ENCODE data around the gene NKX2-8.

NKX2-8 gene

DNA sequence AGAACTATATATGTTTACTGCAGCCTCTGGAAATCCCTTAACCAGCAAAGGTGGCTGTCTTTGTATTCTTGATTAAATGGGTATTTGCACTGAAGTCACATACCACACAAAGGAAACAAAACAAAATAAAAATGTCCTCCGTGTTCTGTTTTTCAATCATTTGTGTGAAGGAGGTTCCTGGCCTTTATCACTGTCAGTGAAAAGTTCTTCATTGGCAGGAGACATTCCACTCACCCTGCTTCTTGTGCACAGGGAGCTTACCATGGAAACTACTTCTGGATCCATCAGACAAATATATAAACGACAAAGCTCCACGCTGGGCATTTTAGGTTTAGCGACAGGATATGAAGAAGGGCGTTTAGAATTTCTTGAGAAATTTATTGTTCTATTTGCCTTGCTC is 5.7 kb upstream of the NKX2-8 start:
- CTCF ChIA-PET = interaction anchor here (0.6 to 1.3 kb wide), 2 partner anchors 18 to 62 kb away, joined by 4 read pairs; no protein-coding TSS in a partner anchor

DNA sequence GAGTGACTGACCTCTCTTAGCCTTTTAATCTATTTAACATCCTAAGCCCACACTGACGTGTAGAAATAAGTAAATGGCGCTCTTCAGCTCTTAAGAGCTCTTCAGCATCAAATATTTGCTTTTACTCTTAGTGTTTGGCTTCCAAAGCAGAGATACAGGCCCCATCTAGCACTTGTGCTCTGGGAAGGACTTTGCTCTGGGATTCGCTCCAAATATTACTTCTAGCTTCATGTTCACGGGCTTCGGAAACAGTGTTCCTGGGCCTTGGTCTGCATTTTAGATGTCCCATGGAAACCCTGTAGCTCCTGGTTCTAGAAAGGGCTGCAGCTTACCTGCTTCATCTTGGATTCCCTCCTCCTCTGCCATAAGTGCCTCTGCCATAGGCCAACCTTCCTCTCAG is 2.7 kb upstream of the NKX2-8 start:
- Mint-ChIP-seq H3K36me3 (no peaks in the 10 kb centered on the region), H3K27me3 (peaks cover 73% of the 10 kb centered on the region), H3K9me3 (no peaks in the 10 kb centered on the region), H3K4me3 (no peak overlapping the region), H3K4me1 (peaks cover 2% of the 10 kb centered on the region), H3K27ac (no peak overlapping the region)
- CTCF ChIA-PET = interaction anchor here (1.6 kb wide), 1 partner anchor 32 kb away, joined by 3 read pairs; no protein-coding TSS in a partner anchor
- DNase-seq = no peak

More for the DNA sequence above, 5.7 kb upstream of the NKX2-8 start:
- no peaks in the 10 kb centered on the region for H3K9me3 Mint-ChIP-seq
- no peaks in the 10 kb centered on the region for H3K36me3 Mint-ChIP-seq
- no peak overlapping the region for H3K4me3 Mint-ChIP-seq
- no peaks in the 10 kb centered on the region for H3K4me1 Mint-ChIP-seq
- H3K27me3 Mint-ChIP-seq = peaks cover 62% of the 10 kb centered on the region
- DNase-seq = no peak
- H3K27ac Mint-ChIP-seq = no peak overlapping the region

DNA sequence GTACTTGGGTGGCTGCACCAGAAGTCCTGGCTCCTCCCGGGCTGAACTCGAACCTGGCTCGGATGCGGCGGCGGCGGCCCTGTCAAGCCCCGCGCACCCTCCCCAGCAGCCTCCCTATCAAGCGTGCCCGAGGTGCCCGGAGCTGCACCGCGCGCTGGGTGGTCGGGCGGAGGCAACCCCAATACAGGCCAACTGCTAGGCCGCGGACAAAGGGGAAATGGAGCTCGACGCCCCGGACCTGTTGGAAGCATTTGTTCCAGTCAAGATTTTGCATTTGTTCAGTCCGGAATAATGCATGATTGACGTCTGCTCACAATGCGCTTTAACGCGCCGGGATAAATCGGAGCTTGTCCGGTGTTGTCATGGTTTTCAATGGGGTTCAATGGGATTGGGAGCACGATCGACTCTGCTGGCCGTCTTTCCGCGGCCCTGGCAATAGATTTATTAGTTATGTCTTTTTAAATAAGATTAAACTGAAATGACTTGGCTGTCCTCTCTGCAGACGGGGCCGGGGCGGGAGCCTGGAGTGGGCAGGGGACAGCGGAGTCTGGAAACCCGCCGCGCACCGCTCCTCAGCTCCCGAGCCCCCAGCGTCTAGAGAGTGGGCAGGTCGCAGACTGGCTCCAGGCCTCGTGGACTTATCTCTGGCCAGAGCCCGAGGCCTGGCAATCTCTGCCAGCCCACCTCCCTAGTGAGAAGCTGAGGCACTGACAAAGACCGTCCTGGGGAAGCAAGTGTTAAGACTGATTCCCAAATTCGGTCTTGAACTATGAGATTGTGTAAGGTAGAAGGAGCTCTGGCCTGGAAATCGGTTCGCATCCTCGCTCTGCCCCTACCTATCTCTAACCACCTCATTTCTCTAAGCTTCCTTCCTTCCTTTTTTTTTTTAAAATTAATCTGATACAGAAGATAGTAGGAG is 1.7 kb upstream of the NKX2-8 start:
- Mint-ChIP-seq H3K9me3 (no peaks in the 10 kb centered on the region), H3K4me3 (no peak overlapping the region), H3K4me1 (peaks cover 2% of the 10 kb centered on the region), H3K27me3 (peaks cover 75% of the 10 kb centered on the region), H3K36me3 (no peaks in the 10 kb centered on the region), H3K27ac (no peak overlapping the region)
- DNase-seq = no peak
- CTCF ChIA-PET = interaction anchor here (0.8 to 1.6 kb wide), 2 partner anchors 31 to 59 kb away, joined by 3 read pairs; no protein-coding TSS in a partner anchor

DNA sequence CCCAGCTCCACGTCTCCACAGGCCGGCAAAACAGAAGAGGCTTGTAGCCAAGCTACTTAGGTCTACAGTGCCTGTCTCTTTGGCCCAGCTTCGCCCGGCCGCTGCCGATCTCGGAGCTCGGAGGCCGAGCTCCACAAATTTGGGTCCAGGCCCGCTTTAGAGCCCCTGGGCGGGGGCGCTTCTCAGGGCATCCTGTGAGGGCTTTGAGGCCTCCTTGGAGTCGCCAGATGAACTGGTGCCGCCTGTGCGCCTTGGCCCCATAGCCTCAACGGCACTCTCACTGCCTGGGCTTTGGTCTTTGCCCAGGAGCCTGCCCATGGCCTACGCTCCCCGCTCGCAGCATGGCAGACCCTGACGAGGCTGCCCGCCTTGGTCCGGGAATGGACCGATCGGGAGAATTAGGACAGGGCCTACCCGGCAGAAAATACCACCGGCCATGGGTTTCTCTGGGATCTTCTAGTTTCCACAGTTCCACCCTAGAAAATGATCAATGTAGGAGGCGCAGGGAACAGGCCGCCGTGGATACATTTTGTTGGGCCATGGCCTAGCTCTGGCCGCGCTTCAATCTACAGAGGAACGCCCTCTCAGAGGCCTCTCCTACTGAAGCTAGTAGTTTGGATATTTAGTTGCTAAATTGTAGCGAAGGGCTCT is 953 bp upstream of the NKX2-8 start:
- H3K4me1 Mint-ChIP-seq = peaks cover 2% of the 10 kb centered on the region
- no peak overlapping the region for H3K4me3 Mint-ChIP-seq
- H3K27ac Mint-ChIP-seq = no peak overlapping the region
- no peak for DNase-seq
- no peaks in the 10 kb centered on the region for H3K9me3 Mint-ChIP-seq
- peaks cover 78% of the 10 kb centered on the region for H3K27me3 Mint-ChIP-seq
- no peaks in the 10 kb centered on the region for H3K36me3 Mint-ChIP-seq
- CTCF ChIA-PET = interaction anchor here (0.8 to 1.3 kb wide), 2 partner anchors 58 to 62 kb away, joined by 3 to 4 read pairs; no protein-coding TSS in a partner anchor

DNA sequence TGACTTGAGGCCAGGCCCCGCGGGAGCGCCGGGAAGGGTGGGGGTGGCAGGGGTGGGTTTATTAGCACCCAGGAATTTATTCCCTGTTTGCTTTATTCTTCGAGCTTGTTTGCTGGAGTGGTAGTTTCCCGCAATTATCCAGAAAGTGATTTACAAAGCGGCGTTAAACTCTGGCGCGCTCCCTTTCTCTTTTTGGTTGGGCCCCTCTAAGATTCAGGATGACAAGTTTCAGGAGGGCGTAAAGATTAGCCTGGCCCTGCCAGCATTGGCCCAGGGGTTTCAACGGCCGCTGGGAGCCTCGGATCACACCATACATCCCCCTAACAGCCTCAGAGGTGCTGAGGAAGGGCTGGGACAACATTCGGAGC is 444 bp upstream of the NKX2-8 start:
- Mint-ChIP-seq H3K27me3 (peaks cover 80% of the 10 kb centered on the region), H3K36me3 (no peaks in the 10 kb centered on the region), H3K9me3 (no peaks in the 10 kb centered on the region), H3K27ac (no peak overlapping the region), H3K4me1 (peaks cover 2% of the 10 kb centered on the region), H3K4me3 (no peak overlapping the region)
- no peak for DNase-seq
- CTCF ChIA-PET = interaction anchor here (1.1 to 1.3 kb wide), 2 partner anchors 59 to 62 kb away, joined by 3 to 4 read pairs; no protein-coding TSS in a partner anchor

DNA sequence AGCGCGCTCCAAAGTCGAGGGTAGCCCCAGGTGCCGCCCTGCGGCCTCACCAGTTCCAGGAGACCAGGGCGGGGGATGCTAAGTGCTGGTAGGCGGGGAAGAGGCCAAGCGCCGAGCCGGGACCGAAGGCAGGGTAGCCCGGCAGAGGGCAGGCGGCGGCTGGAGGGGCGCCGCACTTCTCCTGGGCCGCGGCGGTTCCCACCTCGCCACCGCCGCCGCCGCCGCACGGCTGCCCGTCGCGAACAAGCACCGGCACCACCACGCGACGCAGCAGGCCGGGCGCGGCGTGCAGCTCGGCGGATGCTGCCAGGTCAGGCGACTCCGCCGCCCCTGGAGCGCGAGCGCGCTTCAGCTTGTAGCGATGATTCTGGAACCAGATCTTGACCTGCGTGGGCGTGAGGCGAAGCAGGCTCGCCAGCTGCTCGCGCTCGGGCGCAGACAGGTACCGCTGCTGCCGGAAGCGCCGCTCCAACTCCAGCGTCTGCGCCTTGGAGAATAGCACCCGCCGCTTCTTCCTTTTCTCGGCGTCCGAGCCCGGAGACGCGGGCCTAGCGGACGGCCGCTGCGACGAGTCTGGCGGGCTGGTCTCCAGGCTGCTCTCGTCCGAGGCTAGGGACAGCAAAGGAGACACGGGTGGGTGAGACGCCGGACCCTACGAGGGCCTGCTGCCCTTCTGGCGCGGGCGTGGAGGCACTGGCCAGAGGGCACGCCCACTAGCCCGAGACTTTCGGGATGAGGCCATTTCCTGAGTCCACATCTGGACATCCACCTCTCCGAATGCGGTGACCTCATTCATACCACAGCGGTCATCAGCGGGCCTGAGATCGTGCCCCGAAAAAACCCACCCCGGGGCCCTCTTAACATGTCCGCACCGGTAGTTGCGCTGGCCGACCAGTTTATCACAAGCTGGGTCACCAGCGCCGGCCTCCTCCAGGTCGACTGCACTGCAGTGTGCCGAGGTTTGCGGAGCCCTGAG is 1.3 kb downstream of the NKX2-8 start:
- no peaks in the 10 kb centered on the region for H3K9me3 Mint-ChIP-seq
- CTCF ChIA-PET = interaction anchor here (1.0 kb wide), 1 partner anchor 60 kb away, joined by 3 read pairs; no protein-coding TSS in a partner anchor
- no peak for DNase-seq
- peaks cover 2% of the 10 kb centered on the region for H3K4me1 Mint-ChIP-seq
- H3K4me3 Mint-ChIP-seq = no peak overlapping the region
- H3K36me3 Mint-ChIP-seq = no peaks in the 10 kb centered on the region
- H3K27ac Mint-ChIP-seq = no peak overlapping the region
- peaks cover 86% of the 10 kb centered on the region for H3K27me3 Mint-ChIP-seq

DNA sequence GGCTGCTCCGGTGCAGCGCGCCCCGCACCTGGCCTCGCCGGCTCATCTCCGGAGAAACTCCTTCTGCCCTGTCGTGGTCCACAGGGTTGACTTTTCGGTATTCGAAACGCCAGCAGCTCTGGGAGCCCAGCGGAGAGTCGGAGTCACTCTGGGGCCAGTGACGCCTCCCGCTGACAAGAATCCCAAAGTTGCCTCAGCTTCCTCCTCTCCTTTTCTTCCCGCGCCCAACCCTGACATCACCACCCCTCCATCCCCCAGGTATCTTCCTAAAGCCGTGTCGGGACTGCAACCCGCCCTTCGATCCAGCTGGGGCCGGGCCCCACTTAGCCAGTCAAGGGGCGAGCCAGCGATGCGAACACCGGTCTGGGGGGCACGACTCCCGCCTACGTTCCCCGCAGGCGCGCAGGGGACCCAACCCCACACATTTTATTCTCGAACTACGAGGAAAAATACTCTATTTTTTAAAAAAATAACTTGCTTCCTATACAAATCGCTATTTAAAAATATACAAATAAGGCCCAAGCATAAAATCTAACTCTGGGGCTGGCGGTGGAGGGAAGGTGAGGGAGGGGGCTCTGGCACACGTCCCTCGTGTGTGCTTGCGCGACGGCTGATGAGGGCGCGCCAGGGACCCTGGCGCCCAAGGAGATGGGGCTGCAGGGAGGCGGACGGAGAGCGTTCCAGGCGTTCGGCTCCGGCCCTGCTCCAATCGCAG is 2.1 kb downstream of the NKX2-8 start:
- Mint-ChIP-seq H3K27me3 (peaks cover 81% of the 10 kb centered on the region), H3K9me3 (no peaks in the 10 kb centered on the region), H3K36me3 (no peaks in the 10 kb centered on the region), H3K27ac (no peak overlapping the region), H3K4me1 (peaks cover 2% of the 10 kb centered on the region), H3K4me3 (no peak overlapping the region)
- no peak for DNase-seq
- CTCF ChIA-PET = no interaction called here

DNA sequence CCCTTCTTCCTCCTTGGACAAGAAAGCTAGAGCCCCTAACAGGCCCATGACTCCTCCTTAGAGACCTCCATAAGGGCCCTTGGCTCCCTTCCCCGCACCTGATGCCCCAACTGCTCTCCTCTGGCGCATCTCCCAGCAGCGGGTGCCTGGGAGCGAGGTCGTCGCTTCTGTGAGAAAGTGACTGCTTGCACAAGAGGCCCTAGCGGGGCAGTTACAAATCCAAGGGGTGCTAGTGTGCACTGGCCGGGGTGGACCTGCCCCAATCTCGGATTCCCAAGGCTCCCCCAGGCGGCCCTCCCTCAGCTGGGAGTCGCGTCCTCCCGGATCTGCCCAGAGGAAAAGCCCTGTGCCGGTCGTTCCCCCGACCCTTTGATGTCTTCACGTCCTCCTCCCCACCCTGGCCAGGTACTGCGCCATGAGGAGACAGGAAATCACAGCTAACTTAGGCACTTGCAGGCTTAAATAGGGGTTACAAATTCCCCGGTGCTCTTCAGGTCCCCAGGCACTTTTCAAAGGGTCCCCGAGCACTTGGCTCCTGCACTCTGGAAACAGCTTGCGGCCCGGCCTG is 2.8 kb downstream of the NKX2-8 start:
- H3K9me3 Mint-ChIP-seq = no peaks in the 10 kb centered on the region
- peaks cover 2% of the 10 kb centered on the region for H3K4me1 Mint-ChIP-seq
- no peaks in the 10 kb centered on the region for H3K36me3 Mint-ChIP-seq
- no peak for DNase-seq
- H3K27me3 Mint-ChIP-seq = peaks cover 75% of the 10 kb centered on the region
- CTCF ChIA-PET = interaction anchor here (1.1 kb wide), 1 partner anchor 23 kb away, joined by 3 read pairs; no protein-coding TSS in a partner anchor
- no peak overlapping the region for H3K27ac Mint-ChIP-seq
- no peak overlapping the region for H3K4me3 Mint-ChIP-seq

DNA sequence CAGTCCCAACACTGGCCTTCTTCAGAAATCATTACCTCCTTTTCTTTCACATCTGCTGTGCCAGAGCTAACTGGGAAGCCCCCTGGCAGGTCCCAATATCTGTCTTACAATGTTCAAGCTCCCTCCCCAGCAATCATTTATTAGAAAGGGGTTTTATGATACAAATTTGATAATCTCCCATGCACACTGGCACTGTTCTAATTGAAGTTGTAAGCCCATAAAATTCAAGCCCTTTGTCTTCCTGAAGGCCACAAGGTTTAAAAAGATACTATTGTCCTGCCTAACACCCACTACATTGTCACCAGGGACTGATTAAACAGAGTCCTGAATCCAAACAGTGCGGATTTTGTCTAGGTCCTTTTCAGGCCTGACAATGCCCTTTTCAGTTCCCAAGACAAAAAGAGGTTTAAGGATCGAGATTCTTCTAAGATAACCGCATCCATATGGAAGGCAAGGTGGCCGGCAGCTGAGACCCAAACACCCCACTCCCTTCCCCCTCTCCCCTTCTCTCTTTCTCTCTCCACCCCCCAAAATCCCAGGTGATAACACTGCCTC is 3.3 kb downstream of the NKX2-8 start:
- Mint-ChIP-seq H3K4me1 (peaks cover 2% of the 10 kb centered on the region), H3K9me3 (no peaks in the 10 kb centered on the region), H3K27ac (no peak overlapping the region), H3K36me3 (no peaks in the 10 kb centered on the region), H3K27me3 (peaks cover 69% of the 10 kb centered on the region), H3K4me3 (no peak overlapping the region)
- no peak for DNase-seq
- CTCF ChIA-PET = interaction anchor here (1.1 kb wide), 1 partner anchor 23 kb away, joined by 3 read pairs; no protein-coding TSS in a partner anchor

DNA sequence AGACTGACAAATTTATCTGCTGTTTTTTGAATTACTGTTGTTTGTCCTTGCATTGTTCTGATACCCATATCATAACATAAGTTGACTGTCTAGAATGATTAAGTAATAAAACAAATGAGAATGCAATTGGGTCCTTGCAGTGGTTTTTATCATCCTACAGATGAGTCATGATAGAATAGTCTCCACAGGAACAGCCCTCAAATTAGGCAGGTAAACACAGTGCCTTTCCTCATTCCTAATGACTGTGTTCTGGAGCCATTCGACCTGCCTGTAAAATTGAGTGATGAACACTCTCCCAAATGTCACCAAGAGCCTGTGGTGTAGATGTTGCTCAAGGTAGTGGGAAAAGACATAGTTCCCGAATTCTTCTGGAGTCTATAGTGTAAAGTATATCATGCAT is 12.3 kb downstream of the NKX2-8 start:
- no peak overlapping the region for H3K4me3 Mint-ChIP-seq

DNA sequence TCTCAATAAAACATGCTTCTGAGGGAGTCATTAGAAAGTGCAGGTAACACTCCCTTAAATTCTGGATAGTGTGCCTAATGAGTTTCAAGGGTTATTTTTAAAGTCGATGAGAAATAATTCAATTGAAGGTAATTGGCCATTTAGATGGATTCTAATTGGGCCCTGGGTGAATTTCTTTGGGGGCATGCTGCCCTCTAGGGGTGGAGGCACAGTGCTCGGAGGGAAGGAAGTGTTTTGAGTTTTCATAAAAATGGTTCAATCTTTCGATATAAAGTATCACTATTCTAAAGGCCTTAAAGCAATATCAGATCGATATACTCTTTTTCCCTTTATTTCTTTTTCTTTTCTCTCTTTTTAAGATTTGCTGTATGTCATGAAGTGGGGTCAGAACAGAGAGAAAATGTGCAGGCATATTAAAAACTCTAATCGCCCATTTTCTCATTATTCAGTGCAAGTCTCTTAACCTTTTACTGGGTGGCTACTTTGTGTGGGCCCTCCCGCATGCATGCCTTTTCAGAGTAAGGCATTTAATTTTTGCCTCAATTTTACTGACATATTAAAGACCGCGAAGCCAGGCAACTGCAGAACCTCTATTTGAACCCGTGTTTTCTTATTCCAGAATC is 25.5 kb downstream of the NKX2-8 start:
- CTCF ChIA-PET = interaction anchor here (0.5 to 1.3 kb wide), 4 partner anchors 22 to 485 kb away, joined by 3 to 4 read pairs (median 3); no protein-coding TSS in a partner anchor
- Mint-ChIP-seq H3K36me3 (no peaks in the 10 kb centered on the region), H3K4me3 (no peak overlapping the region), H3K4me1 (no peaks in the 10 kb centered on the region), H3K27ac (no peak overlapping the region), H3K9me3 (no peaks in the 10 kb centered on the region), H3K27me3 (peaks cover 14% of the 10 kb centered on the region)
- DNase-seq = peak; percentile 41

More for the DNA sequence above, 12.3 kb downstream of the NKX2-8 start:
- CTCF ChIA-PET = no interaction called here
- Mint-ChIP-seq H3K27ac (no peak overlapping the region), H3K36me3 (no peaks in the 10 kb centered on the region), H3K4me1 (no peaks in the 10 kb centered on the region), H3K9me3 (no peaks in the 10 kb centered on the region), H3K27me3 (peaks cover 3% of the 10 kb centered on the region)
- no peak for DNase-seq

DNA sequence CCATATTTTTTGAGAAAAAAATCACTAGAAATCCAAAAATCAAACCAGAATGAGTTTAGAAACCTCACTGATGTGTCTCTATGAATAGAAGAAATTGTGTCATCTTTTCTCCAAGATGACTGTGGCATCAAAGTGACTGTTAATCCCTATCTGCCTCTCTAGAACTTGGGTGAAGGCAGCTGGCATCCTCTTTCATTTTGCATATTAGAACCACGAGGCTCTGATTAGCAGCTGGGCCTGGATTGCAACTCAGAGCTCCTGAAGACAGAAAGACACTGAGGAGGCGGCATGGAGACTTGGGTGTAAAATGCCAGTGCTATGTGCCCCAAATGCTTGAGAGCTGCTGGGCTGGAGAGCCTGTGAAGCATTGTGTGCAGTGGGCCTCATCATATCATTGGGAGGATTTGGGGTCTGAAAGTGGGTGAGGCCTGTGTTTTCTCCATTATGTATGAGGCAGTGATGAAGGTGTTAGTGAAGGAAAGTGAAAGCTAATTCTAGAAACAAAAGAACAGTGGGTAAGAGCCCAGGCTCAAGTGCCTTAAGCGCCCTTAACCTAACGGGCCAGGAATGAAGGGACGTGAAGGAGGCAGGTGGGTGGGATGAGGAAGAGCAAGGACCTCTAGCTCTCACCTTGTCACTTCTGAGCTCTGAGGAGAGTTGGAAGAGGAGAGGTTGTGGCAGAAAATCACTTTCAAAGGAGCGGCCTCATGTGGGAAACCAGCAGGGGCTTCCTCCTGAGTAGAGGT is 26.2 kb downstream of the NKX2-8 start:
- no peak overlapping the region for H3K4me3 Mint-ChIP-seq
- CTCF ChIA-PET = interaction anchor here (0.5 to 2.5 kb wide), 7 partner anchors 11 to 487 kb away, joined by 3 to 13 read pairs (median 3); no protein-coding TSS in a partner anchor

More for the DNA sequence above, 26.2 kb downstream of the NKX2-8 start:
- H3K27ac Mint-ChIP-seq = no peak overlapping the region
- peaks cover 11% of the 10 kb centered on the region for H3K27me3 Mint-ChIP-seq
- H3K4me1 Mint-ChIP-seq = no peaks in the 10 kb centered on the region
- H3K36me3 Mint-ChIP-seq = no peaks in the 10 kb centered on the region
- H3K9me3 Mint-ChIP-seq = no peaks in the 10 kb centered on the region
- no peak for DNase-seq

All from activated naive CD4-positive, alpha-beta T cell treated with anti-CD3 and anti-CD28 coated beads, Interleukin-2, amount 10 ng/mL, durations not matched to agents 7 days and 5 days (primary cell).